Activated naive CD8-positive, alpha-beta T cell treated with anti-CD3 and anti-CD28 coated beads for 36 hours (primary cell): ENCODE results near the gene MCM3AP. TPM values are rescaled to one million over a fixed set of nuclear protein-coding genes. Genes with fewer than 3 reads are reported as not detected.
A peak's percentile ranks its signal among the peaks of the same experiment; 100 is the strongest.

Experiments
- DNase-seq: peaks from one replicate; pipeline ENCODE4 v3.0.0; 2021
- H3K27ac Mint-ChIP-seq: one replicate; pipeline ENCODE4 v1.8.0; 2022; ENCODE audit warnings: mild to moderate bottlenecking, moderate library complexity, mixed read lengths
- H3K27me3 Mint-ChIP-seq: one replicate; pipeline ENCODE4 v1.8.0; 2022; ENCODE audit warnings: mild to moderate bottlenecking, mixed read lengths
- H3K36me3 Mint-ChIP-seq: one replicate; pipeline ENCODE4 v1.8.0; 2021; ENCODE audit warnings: mild to moderate bottlenecking, mixed read lengths
- H3K4me1 Mint-ChIP-seq: one replicate; pipeline ENCODE4 v1.8.0; 2021; ENCODE audit warnings: mixed read lengths
- H3K4me3 Mint-ChIP-seq: one replicate; pipeline ENCODE4 v1.8.0; 2022; ENCODE audit warnings: mild to moderate bottlenecking, moderate library complexity, mixed read lengths
- H3K9me3 Mint-ChIP-seq: one replicate; pipeline ENCODE4 v1.8.0; 2022; ENCODE audit warnings: mixed read lengths
- total RNA-seq, 2 experiments: library from RNA; stranded (reverse); gene quantifications; one replicate each; pipeline ENCODE4 v1.2.3, GENCODE V29; 2021

Gene MCM3AP
- total RNA-seq, 2 experiments from 2014 or later: 112 to 117 TPM

DNA sequence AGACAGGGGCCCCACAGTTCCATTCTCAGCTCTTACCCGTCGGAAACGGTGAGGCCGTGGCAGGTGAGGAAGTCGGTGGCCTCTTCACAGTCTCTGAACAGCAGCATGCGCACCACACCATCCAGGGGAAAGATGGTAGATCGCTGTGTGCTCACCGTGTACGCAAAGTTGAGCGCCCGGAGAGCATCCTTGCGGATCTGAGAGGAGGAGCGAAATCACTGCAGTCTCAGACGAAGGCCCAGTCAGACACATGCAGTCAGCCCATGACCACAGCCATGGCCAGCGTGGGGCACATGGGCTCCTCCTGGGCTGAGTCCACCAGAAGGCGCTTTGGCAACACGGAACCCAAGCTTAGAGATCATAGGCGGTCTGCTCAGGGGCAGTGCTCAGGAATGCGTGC lies 18.5 kb downstream of the MCM3AP start:
- peaks cover 7% of the 10 kb centered on the region for H3K36me3 Mint-ChIP-seq
- no peak overlapping the region for H3K4me3 Mint-ChIP-seq
- no peak overlapping the region for H3K27ac Mint-ChIP-seq

DNA sequence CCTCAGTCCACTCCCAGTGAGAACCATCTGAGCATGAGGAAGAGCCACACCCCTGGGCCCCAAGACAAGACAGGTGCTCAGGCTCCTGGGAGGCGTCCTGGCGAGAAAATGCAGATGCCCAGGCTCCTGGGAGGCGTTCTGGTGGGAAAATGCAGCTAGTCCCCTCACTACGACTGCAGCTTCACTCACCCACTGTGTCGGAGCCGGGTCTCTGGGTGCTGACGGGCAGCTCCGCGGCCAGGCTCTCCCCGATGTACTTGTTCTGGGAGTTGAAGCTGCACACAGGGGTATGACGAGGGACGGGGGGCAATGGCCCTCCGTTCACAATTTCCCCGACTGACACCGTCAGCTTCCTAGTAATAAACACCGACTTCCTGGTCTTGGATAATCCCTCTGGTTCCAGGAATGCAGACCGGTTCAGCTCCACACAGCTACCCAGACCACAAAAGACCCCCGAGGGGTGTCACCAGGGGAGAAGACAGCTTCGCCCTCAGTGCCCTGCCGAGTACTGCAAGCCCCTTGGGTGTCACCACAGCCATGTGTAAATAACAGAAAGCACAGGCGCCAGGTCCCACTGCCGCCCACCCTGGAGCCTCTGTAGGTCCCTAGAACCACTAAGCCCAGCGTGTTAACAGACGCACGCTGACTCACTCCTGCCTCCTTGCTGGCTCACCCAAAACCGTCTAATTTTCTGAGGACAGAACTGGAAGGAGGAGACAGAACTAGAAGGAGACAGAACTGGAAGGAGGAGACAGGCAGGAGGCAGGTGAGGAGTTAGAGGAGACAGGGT lies 19.5 kb downstream of the MCM3AP start:
- no peak overlapping the region for H3K4me3 Mint-ChIP-seq
- H3K9me3 Mint-ChIP-seq: no peaks in the 10 kb centered on the region
- H3K27ac Mint-ChIP-seq: no peak overlapping the region
- no peaks in the 10 kb centered on the region for H3K4me1 Mint-ChIP-seq
- H3K27me3 Mint-ChIP-seq: no peaks in the 10 kb centered on the region
- no peak for DNase-seq
- peaks cover 8% of the 10 kb centered on the region for H3K36me3 Mint-ChIP-seq

More for the DNA sequence above, 18.5 kb downstream of the MCM3AP start:
- H3K9me3 Mint-ChIP-seq: no peaks in the 10 kb centered on the region
- no peaks in the 10 kb centered on the region for H3K4me1 Mint-ChIP-seq
- H3K27me3 Mint-ChIP-seq: no peaks in the 10 kb centered on the region
- no peak for DNase-seq

DNA sequence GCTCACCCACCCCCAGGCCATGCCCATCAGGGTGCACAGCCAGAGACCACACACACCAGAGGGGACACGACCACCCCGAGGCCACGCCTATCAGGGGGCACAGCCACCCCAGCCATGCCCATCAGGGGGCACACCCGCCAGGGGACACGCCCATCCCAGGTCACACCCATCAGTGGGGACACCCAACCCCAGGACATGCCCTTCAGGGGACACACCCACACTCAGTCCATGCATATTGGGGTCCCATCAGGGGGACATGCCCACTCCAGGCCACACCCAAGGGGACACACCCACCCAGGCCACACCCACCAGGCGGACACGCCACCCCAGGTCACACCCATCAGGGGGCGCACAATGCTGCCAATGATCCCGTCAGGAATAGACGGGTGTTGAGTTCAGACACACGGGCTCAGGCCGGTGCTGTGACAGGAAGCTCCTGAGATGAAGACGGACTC lies 20.7 kb downstream of the MCM3AP start:
- no peaks in the 10 kb centered on the region for H3K9me3 Mint-ChIP-seq
- no peak overlapping the region for H3K4me3 Mint-ChIP-seq
- no peaks in the 10 kb centered on the region for H3K27me3 Mint-ChIP-seq
- no peaks in the 10 kb centered on the region for H3K4me1 Mint-ChIP-seq
- peaks cover 9% of the 10 kb centered on the region for H3K36me3 Mint-ChIP-seq
- no peak for DNase-seq
- H3K27ac Mint-ChIP-seq: no peak overlapping the region

DNA sequence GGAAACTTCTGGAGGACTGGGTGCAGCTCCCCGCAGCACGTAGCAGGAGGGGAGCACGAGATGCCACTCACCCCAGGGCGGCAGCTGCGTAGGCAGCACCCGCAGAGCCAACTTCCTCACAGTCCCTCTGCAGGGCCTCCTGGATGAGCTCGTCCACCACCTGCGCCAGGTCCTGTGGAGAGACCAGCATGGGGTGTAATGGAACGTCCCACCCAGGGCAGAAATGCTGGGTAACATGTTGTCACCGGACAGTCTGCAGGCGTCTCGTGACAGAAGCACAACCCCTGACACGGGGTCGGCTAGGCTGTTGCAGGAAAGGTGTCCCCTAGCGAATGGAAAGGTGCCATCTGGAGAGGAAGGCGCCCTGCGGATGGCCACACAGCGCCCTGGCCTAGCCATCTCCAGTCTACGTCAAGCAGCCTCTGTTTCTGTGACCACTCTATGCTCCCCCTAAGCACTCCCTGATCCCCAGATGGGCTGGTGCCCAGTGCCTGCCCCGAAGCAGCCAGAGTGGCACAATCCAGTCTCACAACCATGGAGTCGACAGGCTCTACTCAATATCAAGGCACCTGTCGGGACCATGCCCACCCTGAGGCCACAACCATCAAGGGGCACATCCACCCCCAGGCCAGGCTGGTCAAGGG lies 21.2 kb downstream of the MCM3AP start:
- Mint-ChIP-seq H3K36me3 (peaks cover 9% of the 10 kb centered on the region), H3K27ac (no peak overlapping the region)

DNA sequence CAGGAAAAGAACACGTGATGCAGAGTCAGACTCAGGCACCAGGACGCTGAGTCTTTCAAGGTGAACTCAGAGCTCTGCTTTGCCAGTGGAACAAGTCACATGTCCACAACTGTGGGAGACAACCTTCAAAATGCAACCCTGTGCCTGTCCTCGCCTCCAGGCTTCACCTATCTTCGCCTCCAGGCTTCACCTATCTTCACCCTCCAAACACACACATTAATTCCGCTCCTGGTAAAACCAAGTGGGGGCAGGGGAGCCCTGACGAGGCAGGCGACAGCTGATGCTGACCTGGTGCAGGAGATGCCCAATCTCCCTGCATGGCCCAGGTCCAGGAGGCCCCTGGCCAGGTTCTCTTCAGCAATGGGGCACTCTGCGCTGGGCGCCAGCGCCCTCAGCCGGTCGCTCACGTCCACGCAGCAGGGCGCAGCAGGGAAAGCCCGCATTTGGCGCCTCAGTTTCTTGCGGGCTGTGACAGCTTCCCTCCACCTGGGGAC lies 28.9 kb downstream of the MCM3AP start:
- no peak for DNase-seq
- Mint-ChIP-seq H3K27me3 (no peaks in the 10 kb centered on the region), H3K4me3 (no peak overlapping the region), H3K4me1 (peaks cover 18% of the 10 kb centered on the region), H3K9me3 (no peaks in the 10 kb centered on the region), H3K36me3 (peaks cover 41% of the 10 kb centered on the region), H3K27ac (no peak overlapping the region)

More for the DNA sequence above, 21.2 kb downstream of the MCM3AP start:
- Mint-ChIP-seq H3K27me3 (no peaks in the 10 kb centered on the region), H3K9me3 (no peaks in the 10 kb centered on the region), H3K4me1 (no peaks in the 10 kb centered on the region), H3K4me3 (no peak overlapping the region)
- DNase-seq: no peak

DNA sequence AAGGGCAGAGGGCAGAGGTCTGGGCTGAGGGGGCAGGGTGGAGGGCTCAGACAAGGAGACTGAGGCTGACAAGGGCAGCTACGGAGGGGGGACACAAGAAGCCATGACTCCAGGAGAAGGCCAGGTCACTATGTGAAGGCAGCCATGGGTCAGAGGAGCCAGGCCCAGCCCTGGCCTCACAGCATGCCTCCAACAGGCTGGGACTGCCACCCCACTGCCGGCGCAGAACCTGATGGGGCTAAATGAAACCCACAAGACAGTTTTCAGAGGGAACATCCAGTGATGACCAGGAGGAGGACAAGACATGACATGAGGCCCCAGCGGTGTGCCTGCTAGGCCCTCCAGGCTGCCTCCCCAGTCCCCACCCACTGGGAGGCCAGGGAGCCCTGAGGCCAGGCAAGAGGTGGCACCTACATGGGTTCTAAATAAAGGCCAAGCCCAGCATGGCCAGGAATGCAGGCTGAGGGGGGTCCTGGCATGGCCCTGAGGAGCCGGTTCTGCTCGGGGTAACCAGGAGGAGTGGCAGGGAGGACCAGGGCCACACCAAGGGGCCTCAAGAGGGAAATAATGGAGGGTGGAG lies 29.6 kb downstream of the MCM3AP start:
- Mint-ChIP-seq H3K27ac (no peak overlapping the region), H3K9me3 (no peaks in the 10 kb centered on the region), H3K36me3 (peaks cover 43% of the 10 kb centered on the region), H3K27me3 (no peaks in the 10 kb centered on the region), H3K4me1 (peaks cover 24% of the 10 kb centered on the region), H3K4me3 (no peak overlapping the region)
- no peak for DNase-seq

DNA sequence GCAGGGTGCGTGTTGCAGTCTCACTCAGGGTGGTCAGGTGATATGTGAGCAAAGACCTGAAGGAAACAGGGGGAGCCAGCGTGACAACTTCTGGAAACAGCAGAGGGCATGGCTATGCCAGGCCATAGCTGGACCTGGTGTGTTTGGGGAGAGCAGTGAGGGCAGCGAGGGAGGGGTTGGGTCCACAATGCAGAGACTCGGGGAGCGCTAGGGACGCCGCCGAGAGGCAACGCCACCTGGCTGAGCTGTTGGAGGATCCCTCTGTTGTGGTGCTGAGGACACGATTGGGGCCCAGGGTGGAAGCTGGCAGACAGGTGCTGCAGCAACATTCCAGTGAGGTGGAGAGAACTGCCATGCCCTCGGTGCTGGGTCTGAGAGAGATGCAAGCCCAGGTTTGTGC lies 30.2 kb downstream of the MCM3AP start:
- no peak for DNase-seq
- Mint-ChIP-seq H3K9me3 (no peaks in the 10 kb centered on the region), H3K4me1 (peaks cover 30% of the 10 kb centered on the region), H3K36me3 (peaks cover 48% of the 10 kb centered on the region), H3K27ac (peak overlapping the region; percentile 80), H3K4me3 (no peak overlapping the region), H3K27me3 (no peaks in the 10 kb centered on the region)

DNA sequence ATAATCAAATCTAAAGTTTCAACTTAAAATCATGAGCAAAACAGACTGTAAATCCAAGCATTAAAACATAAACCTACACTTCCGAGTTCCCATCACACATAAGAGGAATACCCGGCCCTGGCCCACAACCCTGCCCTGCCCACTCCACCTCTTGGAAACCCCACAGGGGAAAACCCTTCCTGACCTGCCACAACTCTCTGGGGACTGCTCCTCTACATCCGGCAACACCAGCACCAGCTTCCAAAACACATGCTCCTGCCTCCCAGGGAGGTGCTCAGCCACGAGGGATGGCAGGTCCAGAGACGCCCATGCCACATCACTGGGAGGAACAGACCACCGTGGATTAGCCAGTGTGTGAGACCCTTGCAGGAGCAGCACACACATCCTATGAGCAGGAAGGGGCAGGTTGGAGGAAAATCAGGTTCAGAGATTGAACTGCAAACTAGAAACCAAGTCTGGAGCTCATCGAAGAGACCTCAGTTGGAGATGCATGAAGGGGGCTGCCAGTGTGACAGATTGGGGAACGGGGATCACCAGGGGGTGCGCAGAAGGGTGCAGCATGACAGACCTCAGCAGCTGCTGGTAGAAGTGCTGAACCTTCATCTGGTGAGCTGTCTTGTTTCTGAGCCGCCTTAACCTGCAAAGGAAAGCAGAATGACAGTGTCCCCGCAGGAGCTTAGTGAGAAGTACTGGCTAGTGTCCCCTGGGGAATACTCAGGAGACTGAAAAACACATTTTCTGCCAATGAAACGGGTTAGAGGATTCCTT lies 31.0 kb downstream of the MCM3AP start:
- Mint-ChIP-seq H3K27ac (peak overlapping the region; percentile 80), H3K27me3 (no peaks in the 10 kb centered on the region), H3K9me3 (no peaks in the 10 kb centered on the region), H3K36me3 (peaks cover 56% of the 10 kb centered on the region), H3K4me3 (no peak overlapping the region), H3K4me1 (peaks cover 31% of the 10 kb centered on the region)
- no peak for DNase-seq

DNA sequence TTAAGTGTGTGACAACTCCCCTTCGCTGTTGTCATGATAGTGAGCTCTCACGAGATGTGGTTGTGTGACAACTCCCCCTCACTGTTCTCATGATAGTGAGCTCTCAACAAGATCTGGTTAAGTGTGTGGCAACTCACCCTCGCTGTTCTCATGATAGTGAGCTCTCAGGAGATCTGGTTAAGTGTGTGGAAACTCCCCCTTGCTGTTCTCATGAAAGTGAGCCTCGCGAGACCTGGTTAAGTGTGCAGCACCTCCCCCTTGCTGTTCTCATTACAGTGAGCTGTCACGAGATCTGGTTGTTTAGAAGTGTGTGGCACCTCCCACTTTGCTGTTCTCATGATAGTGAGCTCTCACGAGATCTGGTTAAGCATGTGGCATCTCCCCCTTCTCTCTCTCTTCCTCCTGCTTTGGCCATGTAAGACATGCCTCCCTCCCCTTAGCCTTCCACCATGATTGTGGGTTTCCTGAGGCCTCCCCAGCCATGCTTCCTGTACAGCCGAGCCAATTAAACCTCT lies 31.7 kb downstream of the MCM3AP start:
- DNase-seq: peak; percentile 53
- H3K4me1 Mint-ChIP-seq: peaks cover 29% of the 10 kb centered on the region
- H3K4me3 Mint-ChIP-seq: no peak overlapping the region
- H3K9me3 Mint-ChIP-seq: no peaks in the 10 kb centered on the region
- H3K27ac Mint-ChIP-seq: peak overlapping the region; percentile 80
- H3K36me3 Mint-ChIP-seq: peaks cover 60% of the 10 kb centered on the region
- no peaks in the 10 kb centered on the region for H3K27me3 Mint-ChIP-seq

DNA sequence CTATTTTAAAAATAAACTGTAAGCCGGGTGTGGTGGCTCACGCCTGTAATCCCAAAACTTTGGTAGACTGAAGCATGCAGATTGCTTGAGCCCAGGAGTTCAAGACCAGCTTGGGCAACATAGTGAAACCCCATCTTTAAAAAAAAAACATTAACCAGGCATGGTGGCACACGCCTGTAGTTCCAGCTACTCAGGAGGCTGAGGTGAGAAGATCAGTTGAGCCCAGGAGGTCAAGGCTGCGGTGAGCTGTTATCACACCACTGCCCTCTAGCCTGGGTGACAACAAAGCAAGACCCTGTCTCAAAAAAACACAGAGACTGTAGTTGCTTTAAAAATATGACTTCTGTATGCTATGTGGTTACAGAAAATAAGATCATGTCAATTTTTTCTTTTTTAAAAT lies 32.6 kb downstream of the MCM3AP start:
- Mint-ChIP-seq H3K27ac (no peak overlapping the region), H3K9me3 (no peaks in the 10 kb centered on the region), H3K4me3 (no peak overlapping the region), H3K4me1 (peaks cover 29% of the 10 kb centered on the region), H3K27me3 (no peaks in the 10 kb centered on the region), H3K36me3 (peaks cover 63% of the 10 kb centered on the region)
- DNase-seq: no peak

DNA sequence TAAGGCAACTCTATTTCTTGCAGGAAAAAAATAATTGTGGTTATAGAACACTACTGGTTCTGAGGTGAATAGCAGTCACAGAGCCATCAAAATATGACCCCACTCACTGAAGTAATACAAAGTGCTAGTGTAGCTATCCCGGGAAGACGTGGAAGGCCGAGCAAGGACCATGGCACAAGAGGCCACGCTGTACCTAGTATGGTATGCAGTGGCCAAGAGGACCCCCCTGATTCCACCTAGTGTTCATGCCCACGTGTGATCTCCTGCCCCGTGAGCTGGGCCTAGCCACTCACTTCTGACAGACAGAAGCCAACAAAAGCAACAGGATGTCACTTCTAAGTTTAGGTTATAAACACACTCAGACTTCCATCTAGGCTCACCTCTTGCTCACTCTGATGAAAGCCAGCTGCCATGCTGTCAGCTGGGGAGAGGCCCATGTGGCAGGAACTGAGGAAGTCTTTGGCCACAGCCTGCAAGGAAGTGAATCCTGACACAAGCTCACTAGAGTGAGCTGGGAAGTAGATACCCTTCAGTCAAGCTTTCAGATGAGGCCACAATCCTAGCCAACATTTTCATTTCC lies 35.2 kb downstream of the MCM3AP start:
- Mint-ChIP-seq H3K27ac (no peak overlapping the region), H3K4me1 (peaks cover 29% of the 10 kb centered on the region), H3K4me3 (no peak overlapping the region), H3K27me3 (no peaks in the 10 kb centered on the region), H3K9me3 (no peaks in the 10 kb centered on the region), H3K36me3 (peaks cover 67% of the 10 kb centered on the region)
- DNase-seq: no peak

DNA sequence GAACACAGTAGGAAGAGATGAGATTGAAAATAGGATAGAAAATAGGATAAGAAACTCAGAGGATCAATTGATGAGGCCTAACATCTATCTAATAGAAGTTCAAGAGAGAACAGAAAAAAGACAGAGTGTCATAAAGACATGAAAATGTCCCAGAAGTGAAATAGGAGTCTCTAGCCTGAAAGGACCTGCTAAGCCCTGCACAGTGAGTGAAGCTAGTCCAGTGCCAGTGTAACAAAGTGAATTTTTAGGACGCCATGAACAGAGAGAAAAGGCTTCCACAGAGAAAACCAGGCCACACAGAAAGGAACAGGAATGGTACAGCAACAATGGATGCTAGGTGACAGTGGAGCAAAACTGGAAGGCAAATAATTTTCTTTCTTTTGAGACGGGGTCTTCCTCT lies 36.6 kb downstream of the MCM3AP start:
- H3K4me1 Mint-ChIP-seq: peaks cover 20% of the 10 kb centered on the region
- no peak overlapping the region for H3K4me3 Mint-ChIP-seq
- H3K27ac Mint-ChIP-seq: no peak overlapping the region
- no peaks in the 10 kb centered on the region for H3K27me3 Mint-ChIP-seq
- no peak for DNase-seq
- H3K36me3 Mint-ChIP-seq: peaks cover 55% of the 10 kb centered on the region
- H3K9me3 Mint-ChIP-seq: no peaks in the 10 kb centered on the region

DNA sequence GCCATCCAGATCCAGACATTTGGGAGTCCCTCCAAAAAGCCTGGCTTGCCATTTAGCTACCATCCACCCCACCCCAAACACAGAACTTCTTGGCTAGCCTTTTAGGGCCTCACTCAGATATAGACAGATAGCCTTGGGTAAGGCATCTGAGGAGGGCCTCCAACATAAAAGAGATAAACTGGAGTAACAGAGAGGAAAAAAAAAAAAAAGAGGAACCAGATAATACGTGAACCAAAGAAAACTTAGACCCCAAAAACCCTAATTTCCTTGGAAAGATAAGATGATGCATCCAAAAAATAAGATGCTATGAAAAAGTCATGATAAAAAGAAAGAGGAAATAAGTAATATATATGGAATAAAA lies 37.0 kb downstream of the MCM3AP start:
- peaks cover 15% of the 10 kb centered on the region for H3K4me1 Mint-ChIP-seq
- H3K36me3 Mint-ChIP-seq: peaks cover 51% of the 10 kb centered on the region
- H3K27ac Mint-ChIP-seq: no peak overlapping the region
- no peak overlapping the region for H3K4me3 Mint-ChIP-seq
- DNase-seq: no peak
- H3K9me3 Mint-ChIP-seq: no peaks in the 10 kb centered on the region
- no peaks in the 10 kb centered on the region for H3K27me3 Mint-ChIP-seq

DNA sequence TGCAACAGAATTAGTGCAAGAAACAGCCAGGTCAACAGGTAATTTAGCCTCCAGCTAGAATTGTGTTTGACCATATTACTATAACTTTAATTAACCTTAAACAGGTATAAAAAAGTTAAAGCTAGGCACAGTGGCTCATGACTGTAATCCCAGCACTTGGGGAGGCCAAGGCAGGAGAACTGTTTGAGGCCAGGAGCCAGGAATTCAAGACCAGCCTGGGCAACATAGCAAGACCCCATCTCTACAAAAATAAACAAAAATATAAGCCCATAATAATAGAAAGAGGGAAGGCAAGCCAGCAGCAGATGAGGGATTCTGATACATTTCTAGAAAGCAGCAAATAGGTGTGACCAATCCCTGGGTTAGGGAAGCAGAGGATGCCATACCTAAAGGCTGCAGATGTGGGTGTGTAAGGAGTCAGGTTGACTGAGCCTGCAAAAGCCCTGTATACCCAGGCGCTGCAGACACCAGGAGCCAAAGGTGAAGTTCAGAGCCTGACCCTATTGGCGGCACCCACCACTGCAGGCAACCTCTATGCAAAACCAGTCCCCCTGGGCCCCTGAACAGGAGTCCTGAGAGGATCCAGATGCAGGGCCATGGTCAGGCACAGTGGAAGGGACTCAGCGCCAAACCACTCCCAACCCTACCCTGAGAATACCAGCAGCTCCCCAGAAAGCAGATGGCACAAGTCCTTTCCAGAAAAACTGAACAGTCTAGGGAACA lies 37.6 kb downstream of the MCM3AP start:
- peaks cover 13% of the 10 kb centered on the region for H3K4me1 Mint-ChIP-seq
- H3K4me3 Mint-ChIP-seq: no peak overlapping the region
- H3K27ac Mint-ChIP-seq: no peak overlapping the region
- peaks cover 46% of the 10 kb centered on the region for H3K36me3 Mint-ChIP-seq
- no peak for DNase-seq
- no peaks in the 10 kb centered on the region for H3K9me3 Mint-ChIP-seq
- H3K27me3 Mint-ChIP-seq: no peaks in the 10 kb centered on the region
